Measurements from ENCODE around the gene BARHL1. TPM values are rescaled to one million over a fixed set of nuclear protein-coding genes. Genes with fewer than 3 reads are reported as not detected.
"Not testable (repeated sequence)": the region's sequence is repeated elsewhere in the genome, so short reads cannot be mapped to it uniquely, and the experiment has no call there.

The BARHL1 gene
- total RNA-seq, 1 donor from 2014 or later = not detected

DNA sequence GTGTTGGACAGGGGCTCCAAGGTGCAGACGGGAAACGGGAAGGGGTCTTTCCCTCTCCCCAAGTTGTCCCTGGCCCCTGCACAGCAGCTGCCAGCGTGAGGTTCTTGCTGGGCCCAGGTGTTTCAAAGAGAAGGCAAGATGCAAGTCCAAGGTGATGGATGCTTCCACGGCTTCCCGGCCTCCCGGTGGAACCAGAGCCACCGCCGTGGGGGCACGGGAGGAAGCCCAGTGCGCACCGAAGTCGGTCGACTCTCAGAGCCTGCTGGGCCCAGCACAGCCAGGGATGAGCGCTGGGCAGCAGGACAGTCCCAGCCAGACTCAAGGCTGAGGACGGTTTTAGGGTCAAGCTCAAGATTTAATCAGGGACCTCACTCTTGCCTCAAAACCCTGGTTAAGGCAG, 25.2 kb upstream of the BARHL1 start:
- no peak for DNase-seq (ENCODE audit: low spot score in 2 of 2)
- intact Hi-C loops (cut with DNase I) = no loop called here
- TF ChIP-seq, protein P1, sequence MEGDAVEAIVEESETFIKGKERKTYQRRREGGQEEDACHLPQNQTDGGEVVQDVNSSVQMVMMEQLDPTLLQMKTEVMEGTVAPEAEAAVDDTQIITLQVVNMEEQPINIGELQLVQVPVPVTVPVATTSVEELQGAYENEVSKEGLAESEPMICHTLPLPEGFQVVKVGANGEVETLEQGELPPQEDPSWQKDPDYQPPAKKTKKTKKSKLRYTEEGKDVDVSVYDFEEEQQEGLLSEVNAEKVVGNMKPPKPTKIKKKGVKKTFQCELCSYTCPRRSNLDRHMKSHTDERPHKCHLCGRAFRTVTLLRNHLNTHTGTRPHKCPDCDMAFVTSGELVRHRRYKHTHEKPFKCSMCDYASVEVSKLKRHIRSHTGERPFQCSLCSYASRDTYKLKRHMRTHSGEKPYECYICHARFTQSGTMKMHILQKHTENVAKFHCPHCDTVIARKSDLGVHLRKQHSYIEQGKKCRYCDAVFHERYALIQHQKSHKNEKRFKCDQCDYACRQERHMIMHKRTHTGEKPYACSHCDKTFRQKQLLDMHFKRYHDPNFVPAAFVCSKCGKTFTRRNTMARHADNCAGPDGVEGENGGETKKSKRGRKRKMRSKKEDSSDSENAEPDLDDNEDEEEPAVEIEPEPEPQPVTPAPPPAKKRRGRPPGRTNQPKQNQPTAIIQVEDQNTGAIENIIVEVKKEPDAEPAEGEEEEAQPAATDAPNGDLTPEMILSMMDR (IDR thresholded peaks at IDR 0.05) = no peak
- no peak overlapping the region for H3K4me3 ChIP-seq
- H3K4me1 ChIP-seq = no peaks in the 10 kb centered on the region
- H3K27me3 ChIP-seq = no peaks in the 10 kb centered on the region
- H3K9me3 ChIP-seq = no peaks in the 10 kb centered on the region
- no peaks in the 10 kb centered on the region for H3K36me3 ChIP-seq
- no peak overlapping the region for H3K27ac ChIP-seq

DNA sequence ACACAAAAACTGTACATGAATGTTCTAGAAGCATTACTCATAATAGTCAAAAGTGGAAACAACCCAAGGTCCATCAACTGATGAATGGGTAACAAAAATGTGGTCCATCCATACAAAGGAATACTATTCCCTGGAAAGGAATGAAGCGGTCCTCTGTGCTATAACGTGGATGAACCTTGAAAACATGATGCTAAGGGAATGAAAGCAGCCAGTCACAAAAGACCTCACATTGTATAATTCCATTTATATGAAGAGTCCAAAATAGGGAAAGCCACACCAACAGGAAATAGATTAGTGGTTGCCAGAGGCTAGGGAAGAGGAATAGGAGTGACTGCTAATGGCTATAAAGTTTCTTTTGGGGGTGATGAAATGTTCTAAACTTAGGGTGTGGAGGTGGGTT, 22.7 kb upstream of the BARHL1 start:
- Histone ChIP-seq H3K27me3 (no peaks in the 10 kb centered on the region), H3K36me3 (no peaks in the 10 kb centered on the region), H3K4me3 (no peak overlapping the region), H3K4me1 (no peaks in the 10 kb centered on the region), H3K9me3 (no peaks in the 10 kb centered on the region), H3K27ac (no peak overlapping the region)
- TF ChIP-seq, protein P1 (IDR thresholded peaks at IDR 0.05) = no peak
- DNase-seq (ENCODE audit: low spot score in 2 of 2) = no peak
- intact Hi-C loops (cut with DNase I) = no loop called here

DNA sequence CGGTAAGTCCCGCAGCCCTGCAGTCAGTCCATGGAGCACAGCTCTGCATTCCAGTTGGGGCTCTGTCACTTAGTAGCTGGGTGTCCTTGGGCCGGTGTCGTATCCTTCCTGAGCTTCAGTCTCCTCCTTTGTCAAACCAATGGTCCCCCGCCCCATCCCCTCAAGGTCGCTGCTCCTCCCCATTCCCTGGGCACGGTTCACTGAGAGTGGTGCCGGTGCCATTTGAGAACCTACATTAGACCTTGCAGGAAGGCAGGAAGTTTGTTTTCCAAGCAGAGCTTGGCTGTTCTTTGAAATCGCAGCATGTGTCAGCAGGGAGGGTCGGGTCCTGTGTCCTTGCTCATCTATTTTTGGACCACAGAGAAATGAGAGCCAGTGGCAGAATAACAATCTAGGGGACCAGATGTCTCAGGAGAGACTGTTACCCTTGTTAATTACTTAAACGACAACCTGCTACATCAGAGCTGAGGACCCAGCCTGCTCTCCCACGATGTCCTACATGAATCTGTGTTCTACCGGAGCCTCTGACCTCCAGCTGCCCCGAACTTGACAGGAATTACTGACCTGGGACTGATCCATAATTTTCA, 21.7 kb upstream of the BARHL1 start:
- H3K27me3 ChIP-seq = no peaks in the 10 kb centered on the region

DNA sequence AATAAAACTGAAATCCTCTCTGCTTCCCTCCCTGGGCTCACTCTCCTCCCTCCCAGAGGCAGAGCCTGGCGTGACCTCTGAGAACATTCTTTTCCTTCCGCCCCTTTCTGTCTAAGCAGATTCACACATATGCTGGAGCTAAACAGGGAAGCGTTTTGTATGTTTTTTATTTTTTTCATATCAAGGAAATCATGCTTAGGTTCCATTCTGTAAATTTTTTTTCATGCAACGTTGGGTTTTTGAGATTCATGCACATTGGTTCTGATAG, 20.2 kb upstream of the BARHL1 start:
- Histone ChIP-seq H3K36me3 (no peaks in the 10 kb centered on the region), H3K4me1 (no peaks in the 10 kb centered on the region), H3K27me3 (no peaks in the 10 kb centered on the region), H3K4me3 (no peak overlapping the region), H3K9me3 (no peaks in the 10 kb centered on the region), H3K27ac (no peak overlapping the region)
- intact Hi-C loops (cut with DNase I) = no loop called here
- TF ChIP-seq, protein P1 (IDR thresholded peaks at IDR 0.05) = no peak
- DNase-seq (ENCODE audit: low spot score in 2 of 2) = no peak

More for the DNA sequence above, 21.7 kb upstream of the BARHL1 start:
- Histone ChIP-seq H3K36me3 (no peaks in the 10 kb centered on the region), H3K27ac (no peak overlapping the region), H3K9me3 (no peaks in the 10 kb centered on the region), H3K4me3 (no peak overlapping the region), H3K4me1 (no peaks in the 10 kb centered on the region)
- intact Hi-C loops (cut with DNase I) = no loop called here
- TF ChIP-seq, protein P1 (IDR thresholded peaks at IDR 0.05) = no peak
- DNase-seq (ENCODE audit: low spot score in 2 of 2) = no peak

DNA sequence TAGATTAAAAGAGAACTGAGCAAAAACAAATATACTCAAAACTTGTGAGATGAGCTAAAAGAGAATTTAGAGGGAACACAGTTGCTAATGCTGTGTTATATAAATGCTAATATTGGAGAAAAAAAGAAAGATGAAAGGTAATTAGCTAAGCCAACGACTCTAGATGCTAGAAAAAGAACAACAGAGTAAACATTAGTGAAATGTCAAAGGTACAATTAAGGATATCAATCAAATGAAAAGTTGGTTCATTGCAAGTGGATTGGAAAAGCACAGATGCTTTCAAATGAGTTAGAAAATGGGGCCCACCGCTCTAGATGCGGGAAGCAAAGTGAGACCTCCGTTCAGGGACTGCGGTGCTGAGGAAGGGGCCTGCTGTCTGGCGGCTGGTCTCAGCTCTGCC, 17.9 kb upstream of the BARHL1 start:
- H3K27ac ChIP-seq = no peak overlapping the region
- intact Hi-C loops (cut with DNase I) = no loop called here
- H3K27me3 ChIP-seq = no peaks in the 10 kb centered on the region
- TF ChIP-seq, protein P1 (IDR thresholded peaks at IDR 0.05) = no peak
- H3K4me3 ChIP-seq = no peak overlapping the region
- H3K36me3 ChIP-seq = no peaks in the 10 kb centered on the region
- H3K9me3 ChIP-seq = no peaks in the 10 kb centered on the region
- H3K4me1 ChIP-seq = no peaks in the 10 kb centered on the region
- DNase-seq (ENCODE audit: low spot score in 2 of 2) = no peak

DNA sequence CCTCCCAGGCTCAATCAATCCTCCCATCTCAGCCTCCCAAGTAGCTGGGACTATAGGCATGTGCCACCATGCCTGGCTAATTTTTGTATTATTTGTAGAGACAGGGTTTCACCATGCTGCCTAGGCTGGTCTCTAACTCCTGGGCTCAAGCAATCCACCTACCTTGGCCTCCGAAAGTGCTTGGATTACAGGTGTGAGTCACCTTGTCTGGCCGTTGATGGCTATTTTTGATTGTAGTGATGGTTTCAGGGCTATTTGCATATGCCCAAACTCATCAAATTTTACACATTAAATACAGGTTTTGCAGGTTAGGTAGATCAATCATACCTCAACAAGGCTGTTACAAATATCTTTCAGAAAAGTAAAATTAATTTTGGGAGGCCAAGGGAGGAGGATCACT, 13.6 kb upstream of the BARHL1 start:
- H3K4me3 ChIP-seq; intact Hi-C loops (cut with DNase I); DNase-seq (ENCODE audit: low spot score in 2 of 2); H3K9me3 ChIP-seq; H3K4me1 ChIP-seq; H3K27me3 ChIP-seq; H3K36me3 ChIP-seq; H3K27ac ChIP-seq: not testable (repeated sequence)

Data from ascending aorta (tissue), 2 donors.